Aorta (tissue), 5 donors: ENCODE measurements around the gene TSPAN18. TPM values are rescaled to one million over a fixed set of nuclear protein-coding genes. Genes with fewer than 3 reads are reported as not detected.

Experiments used
- ATAC-seq: fragments of 200-7000 bp; cut with Tn5 transposase; one replicate; pipeline ENCODE4 v1.9.1; 2022; ENCODE audit warnings: moderate library complexity; ENCODE audit not compliant: low FRiP score
- DNase-seq, 2 donors: peaks; one replicate each; pipeline ENCODE4 v3.0.0-alpha.2; 2020
- H3K27ac ChIP-seq, 2 donors: one replicate each; pipeline ENCODE4 v1.5.1; 2013; ENCODE audit warnings: low read length in 2 of 2, mild to moderate bottlenecking in 2 of 2, moderate library complexity in 2 of 2, control low read depth in 1 of 2, inconsistent platforms in 1 of 2, low read depth in 1 of 2
- H3K27me3 ChIP-seq, 2 donors: one replicate each; pipeline ENCODE4 v1.6.1; 2013; ENCODE audit warnings: control low read depth in 1 of 2, low read length in 1 of 2, mild to moderate bottlenecking in 1 of 2, moderate library complexity in 1 of 2; ENCODE audit not compliant: insufficient read depth in 2 of 2, control insufficient read depth in 1 of 2
- H3K36me3 ChIP-seq, 2 donors: one replicate each; pipeline ENCODE4 v1.6.1; 2013; ENCODE audit warnings: control low read depth in 1 of 2, low read length in 1 of 2, mild to moderate bottlenecking in 1 of 2; ENCODE audit not compliant: insufficient read depth in 2 of 2, control insufficient read depth in 1 of 2
- H3K4me1 ChIP-seq, 2 donors: one replicate each; pipeline ENCODE4 v1.6.1; 2013; ENCODE audit warnings: low read length in 2 of 2, control low read depth in 1 of 2, mild to moderate bottlenecking in 1 of 2, moderate library complexity in 1 of 2; ENCODE audit not compliant: insufficient read depth in 2 of 2, control insufficient read depth in 1 of 2
- H3K4me3 ChIP-seq, 2 donors: one replicate each; pipeline ENCODE4 v1.5.1; 2013; ENCODE audit warnings: low read length in 2 of 2, control low read depth in 1 of 2, mild to moderate bottlenecking in 1 of 2
- H3K9me3 ChIP-seq: one replicate; pipeline ENCODE4 v1.6.1; 2013; ENCODE audit warnings: mild to moderate bottlenecking, low read length; ENCODE audit not compliant: control insufficient read depth
- WGBS, 2 donors: extraction: QIAGEN DNeasy Blood & Tissue Kit; methylation state at CpG; one replicate each; pipeline ENCODE4 v1.1.7; 2013; 5-methylcytosine and 5-hydroxymethylcytosine counted together
- intact Hi-C, 2 donors: fragments of 100-400 bp; cut with DNase I; formaldehyde crosslinking; loops; one replicate each; pipeline versions ENCODE4 v1.14.2 to v1.15.0; 2022
- polyA plus RNA-seq, 2 donors: library from polyadenylated mRNA; stranded (reverse); fragments of 200-250 nt; gene quantifications; one replicate each; pipeline ENCODE4 v1.2.3, GENCODE V29; 2013
- total RNA-seq, 2 donors: library from RNA; stranded (reverse); fragmentation: NEBNext Ultra II Directional; extraction: Animal tissue kit (Norgen Biotek cat#: 25700); gene quantifications; one replicate each; pipeline ENCODE4 v1.2.1, GENCODE V29; 2021
- donor health status: healthy with polysubstance abuse.
- donor health status: Bipolar disorder and iron deficiency.
- donor health status: DM: no; HTN: no; CAD: no.
- donor health status: DM: no; HTN: no; CAD: no.
- donor health status: DM: yes; HTN: yes; CAD: no.

Gene TSPAN18
- total and polyA plus RNA-seq, 4 donors: 1.0 to 44.9 (median 18.0) TPM

DNA sequence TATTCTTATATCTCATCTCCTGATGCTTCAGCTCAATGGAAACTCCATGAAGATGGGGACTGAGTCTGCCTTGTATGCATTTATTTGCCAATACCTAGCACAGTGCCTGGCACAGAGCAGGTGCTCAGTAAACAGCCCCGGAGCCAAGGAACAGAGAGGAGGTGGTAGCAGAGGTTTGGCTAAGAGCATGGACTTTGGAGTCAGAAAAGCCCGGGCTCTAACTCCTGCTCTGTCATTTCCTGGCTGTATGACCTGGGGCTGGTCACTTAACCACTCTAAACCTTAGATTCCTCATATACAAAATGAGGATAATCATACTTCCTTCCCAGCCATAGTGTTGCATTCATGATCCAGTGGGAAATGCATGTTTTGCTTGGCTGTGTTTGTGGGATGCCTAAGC, 187.3 kb downstream of the TSPAN18 start:
- Histone ChIP-seq H3K9me3 (no peaks in the 10 kb centered on the region), H3K27me3 (no peaks in the 10 kb centered on the region), H3K27ac (no peak overlapping the region), H3K4me3 (no peak overlapping the region), H3K4me1 (no peaks in the 10 kb centered on the region), H3K36me3 (no peaks in the 10 kb centered on the region)
- intact Hi-C loops: loop anchor here (5.0 kb wide), 2 partner anchors 187 to 352 kb away; partner anchors contain the start of gene TSPAN18 (in 1 of the 2)
- DNase-seq (no peak), ATAC-seq (no peak)
- WGBS, 2 donors: 92 to 100% methylated on average over 2 of the region's 2 CpGs

GRCh38 chr11:44915004-44915403, 188.2 kb downstream of the TSPAN18 start:
- Histone ChIP-seq H3K4me1 (no peaks in the 10 kb centered on the region), H3K9me3 (no peaks in the 10 kb centered on the region), H3K4me3 (no peak overlapping the region), H3K36me3 (no peaks in the 10 kb centered on the region), H3K27ac (no peak overlapping the region), H3K27me3 (no peaks in the 10 kb centered on the region)
- DNase-seq (no peak), ATAC-seq (no peak)
- WGBS, 2 donors: 85 to 96% methylated on average over 10 of the region's 10 CpGs
- intact Hi-C loops: no loop called here

DNA sequence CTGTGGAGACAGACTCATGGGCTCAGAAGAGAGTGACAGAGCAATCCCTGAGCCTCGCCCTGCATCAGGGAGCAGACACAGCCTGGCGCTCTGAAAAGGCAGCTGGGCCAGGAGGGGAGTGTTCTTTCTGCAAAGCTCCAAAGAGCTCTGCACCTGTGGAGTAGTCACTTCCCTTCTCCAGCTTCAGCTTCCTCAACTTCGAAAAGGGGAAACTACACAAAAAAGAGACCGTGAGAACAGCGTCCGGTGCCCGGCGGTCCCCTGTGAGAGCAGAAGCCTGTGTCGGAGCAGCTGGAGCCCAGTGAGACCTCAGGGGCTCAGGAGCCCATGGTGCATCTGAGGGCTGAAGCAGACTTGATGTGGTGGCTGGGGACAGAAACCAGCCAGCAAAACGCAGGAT, 188.9 kb downstream of the TSPAN18 start:
- Histone ChIP-seq H3K4me3 (no peak overlapping the region), H3K27me3 (no peaks in the 10 kb centered on the region), H3K36me3 (no peaks in the 10 kb centered on the region), H3K27ac (no peak overlapping the region), H3K4me1 (no peaks in the 10 kb centered on the region), H3K9me3 (no peaks in the 10 kb centered on the region)
- 92 to 95% methylated on average over 10 of the region's 10 CpGs for WGBS, 2 donors
- intact Hi-C loops: no loop called here
- no peak for DNase-seq
- ATAC-seq: no peak

DNA sequence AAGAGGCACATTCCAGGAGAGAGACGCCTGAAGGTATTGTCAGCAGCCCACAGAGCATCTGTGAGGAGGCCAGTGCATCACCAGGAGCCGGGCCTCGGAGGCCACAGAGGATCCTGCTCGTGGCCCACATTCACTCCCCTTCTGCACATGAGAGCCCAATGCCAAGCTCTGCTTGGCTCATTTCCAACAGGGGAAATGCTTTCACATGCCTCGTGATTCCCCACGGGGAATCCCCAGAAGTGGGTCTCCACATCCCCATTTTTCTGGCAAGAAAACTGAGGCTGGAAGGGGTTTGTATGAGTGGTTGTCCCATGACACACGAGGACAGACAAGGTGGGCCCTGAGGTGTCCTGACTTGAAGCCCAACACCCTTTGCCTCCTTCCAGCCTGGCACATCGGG, 189.6 kb downstream of the TSPAN18 start:
- Histone ChIP-seq H3K36me3 (no peaks in the 10 kb centered on the region), H3K9me3 (no peaks in the 10 kb centered on the region), H3K27me3 (no peaks in the 10 kb centered on the region), H3K27ac (no peak overlapping the region), H3K4me1 (no peaks in the 10 kb centered on the region), H3K4me3 (no peak overlapping the region)
- DNase-seq: no peak
- no peak for ATAC-seq
- 72 to 77% methylated on average over 8 of the region's 8 CpGs for WGBS, 2 donors
- intact Hi-C loops: no loop called here

GRCh38 chr11:44916801-44917385, 190.1 kb downstream of the TSPAN18 start:
- H3K9me3 ChIP-seq: no peaks in the 10 kb centered on the region
- no peaks in the 10 kb centered on the region for H3K4me1 ChIP-seq
- no peak overlapping the region for H3K27ac ChIP-seq
- intact Hi-C loops: no loop called here
- ATAC-seq (no peak), DNase-seq (no peak)
- H3K27me3 ChIP-seq: no peaks in the 10 kb centered on the region
- H3K4me3 ChIP-seq: no peak overlapping the region
- WGBS, 2 donors: 78 to 88% methylated on average over 10 of the region's 10 CpGs
- no peaks in the 10 kb centered on the region for H3K36me3 ChIP-seq

DNA sequence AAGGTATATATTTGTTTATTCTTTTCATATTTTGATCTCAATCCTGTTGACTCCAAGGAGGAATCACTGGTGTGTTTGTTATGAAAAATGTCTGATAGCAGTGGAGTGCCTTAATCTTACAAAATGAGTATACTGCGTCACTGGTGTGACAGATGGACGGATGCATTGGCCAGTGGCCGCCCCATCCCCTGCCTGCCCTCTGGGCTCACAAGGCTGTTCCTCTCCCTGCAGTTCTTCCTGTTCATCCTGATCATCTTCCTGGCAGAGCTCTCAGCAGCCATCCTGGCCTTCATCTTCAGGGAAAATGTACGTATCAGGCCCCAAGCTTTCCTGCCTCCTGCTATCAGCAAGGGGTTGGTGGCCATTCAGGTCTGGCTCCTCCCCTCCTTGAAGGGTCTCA, 191.0 kb downstream of the TSPAN18 start:
- H3K9me3 ChIP-seq: no peaks in the 10 kb centered on the region
- no peaks in the 10 kb centered on the region for H3K36me3 ChIP-seq
- H3K27ac ChIP-seq: no peak overlapping the region
- no peaks in the 10 kb centered on the region for H3K4me1 ChIP-seq
- no peak overlapping the region for H3K4me3 ChIP-seq
- DNase-seq: no peak
- no peak for ATAC-seq
- H3K27me3 ChIP-seq: no peaks in the 10 kb centered on the region
- whole genome bisulfite sequencing, 2 donors: 95 to 97% methylated on average over 4 of the region's 4 CpGs
- intact Hi-C loops: no loop called here

GRCh38 chr11:44920451-44920850, 193.7 kb downstream of the TSPAN18 start:
- Histone ChIP-seq H3K9me3 (no peaks in the 10 kb centered on the region), H3K4me3 (no peak overlapping the region), H3K27ac (no peak overlapping the region), H3K27me3 (no peaks in the 10 kb centered on the region), H3K36me3 (no peaks in the 10 kb centered on the region), H3K4me1 (no peaks in the 10 kb centered on the region)
- DNase-seq (no peak), ATAC-seq (no peak)
- 90 to 93% methylated on average over 7 of the region's 7 CpGs for WGBS, 2 donors
- intact Hi-C loops: no loop called here

DNA sequence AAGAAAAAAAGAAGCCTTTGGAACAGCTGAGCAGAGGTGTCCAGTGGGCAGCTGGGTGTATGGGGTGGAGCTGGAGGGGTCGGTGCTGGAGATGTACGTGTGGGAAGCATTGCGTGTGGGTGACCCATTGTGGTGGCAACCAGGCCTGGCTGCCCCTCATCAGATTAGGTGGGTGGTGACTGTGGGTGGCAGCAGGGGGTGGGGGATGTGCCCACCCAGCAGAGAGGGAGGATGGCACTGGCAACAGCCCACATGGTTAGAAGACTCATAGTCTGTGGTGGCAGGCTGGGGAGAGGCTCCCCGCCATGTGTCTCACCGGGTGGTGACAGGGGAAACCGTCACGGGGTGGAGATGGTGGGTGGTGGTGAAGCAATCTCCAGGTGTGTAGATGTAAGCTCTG, 196.4 kb downstream of the TSPAN18 start:
- Histone ChIP-seq H3K4me1 (no peaks in the 10 kb centered on the region), H3K36me3 (no peaks in the 10 kb centered on the region), H3K27ac (no peak overlapping the region), H3K27me3 (no peaks in the 10 kb centered on the region), H3K9me3 (no peaks in the 10 kb centered on the region), H3K4me3 (no peak overlapping the region)
- no peak for DNase-seq
- 94 to 95% methylated on average over 7 of the region's 7 CpGs for WGBS, 2 donors
- intact Hi-C loops: no loop called here
- no peak for ATAC-seq

GRCh38 chr11:44923806-44924205, 197.0 kb downstream of the TSPAN18 start:
- no peaks in the 10 kb centered on the region for H3K36me3 ChIP-seq
- H3K4me1 ChIP-seq: no peaks in the 10 kb centered on the region
- no peak overlapping the region for H3K27ac ChIP-seq
- no peak overlapping the region for H3K4me3 ChIP-seq
- no peaks in the 10 kb centered on the region for H3K27me3 ChIP-seq
- DNase-seq (no peak), ATAC-seq (no peak)
- 90 to 94% methylated on average over 3 of the region's 3 CpGs for WGBS, 2 donors
- intact Hi-C loops: no loop called here
- no peaks in the 10 kb centered on the region for H3K9me3 ChIP-seq
